Suprapubic skin (tissue), 3 donors: ENCODE results near the gene AFF1.

Source experiments
- CTCF ChIP-seq, 2 donors: fragments of 200-600 bp in 1 of 2; fragments of 450-650 bp in 1 of 2; sonication (generic) in 1 of 2; IDR thresholded peaks; one replicate each; pipeline ENCODE4 v1.5.1; 2016 to 2019; ENCODE audit warnings: antibody characterized with exemption in 2 of 2, mild to moderate bottlenecking in 1 of 2, moderate library complexity in 1 of 2
- EP300 ChIP-seq: sonication (generic); formaldehyde crosslinking; IDR thresholded peaks from one replicate; pipeline ENCODE4 v1.6.1; 2017; ENCODE audit warnings: antibody characterized with exemption
- POLR2A ChIP-seq, 2 donors: fragments of 450-650 bp; IDR thresholded peaks; one replicate each; pipeline ENCODE4 v1.6.1; 2017; ENCODE audit warnings: antibody characterized with exemption in 2 of 2, mild to moderate bottlenecking in 2 of 2, moderate library complexity in 2 of 2

- TF ChIP-seq EP300: no peak
- TF ChIP-seq POLR2A (IDR thresholded peaks at IDR 0.05): no peak
- TF ChIP-seq CTCF (IDR thresholded peaks at IDR 0.05): no peak
Measured at GRCh38 chr4:87132035-87132434, 197.2 kb downstream of the AFF1 start.
